Fibroblast of lung (primary cell): ENCODE measurements around the gene TSGA10IP. TPM values are rescaled to one million over a fixed set of nuclear protein-coding genes. Genes with fewer than 3 reads are reported as not detected.

ENCODE experiments used
- DNase-seq, 2 donors: peaks; one replicate each; pipeline versions ENCODE4 v3.0.0 to v3.0.0-alpha.2; 2010; ENCODE audit warnings: low read depth in 2 of 2
- H2AFZ ChIP-seq: 2 replicates; pipeline ENCODE4 v1.5.1; 2012; ENCODE audit warnings: low read length, control low read depth, inconsistent platforms
- H3K27ac ChIP-seq: 2 replicates; pipeline ENCODE4 v1.5.1; 2011; ENCODE audit warnings: low read length, control low read depth; ENCODE audit not compliant: insufficient read depth
- H3K27me3 ChIP-seq: 2 replicates; pipeline ENCODE4 v1.5.1; 2011; ENCODE audit warnings: mild to moderate bottlenecking, low read length; ENCODE audit not compliant: control insufficient read depth, insufficient read depth
- H3K36me3 ChIP-seq: 2 replicates; pipeline ENCODE4 v1.5.1; 2011; ENCODE audit warnings: low read length; ENCODE audit not compliant: control insufficient read depth, insufficient read depth
- H3K4me1 ChIP-seq: 2 replicates; pipeline ENCODE4 v1.5.1; 2011; ENCODE audit warnings: low read length; ENCODE audit not compliant: control insufficient read depth, insufficient read depth; ENCODE audit errors: extremely low read depth
- H3K4me2 ChIP-seq: 2 replicates; pipeline ENCODE4 v1.5.1; 2011; ENCODE audit warnings: low read length, control low read depth; ENCODE audit not compliant: insufficient read depth; ENCODE audit errors: extremely low read depth
- H3K4me3 ChIP-seq, 4 experiments: fragments of 200-600 bp in 1 of 4; sonication (generic) in 1 of 4; replicated peaks in 1 of 4; 2 replicates each; pipeline ENCODE4 v1.5.1; 2011 to 2016; ENCODE audit warnings: low read length in 4 of 4, low read depth in 3 of 4, mild to moderate bottlenecking in 3 of 4, control low read depth in 2 of 4, inconsistent platforms in 1 of 4, mixed read lengths in 1 of 4; ENCODE audit not compliant: insufficient read depth in 1 of 4; ENCODE audit errors: control extremely low read depth in 1 of 4
- H3K79me2 ChIP-seq: 2 replicates; pipeline ENCODE4 v1.5.1; 2012; ENCODE audit warnings: mild to moderate bottlenecking, low read length, inconsistent platforms; ENCODE audit not compliant: control insufficient read depth, insufficient read depth
- H3K9ac ChIP-seq: 2 replicates; pipeline ENCODE4 v1.5.1; 2011; ENCODE audit warnings: mild to moderate bottlenecking, low read length, control low read depth; ENCODE audit not compliant: insufficient read depth
- H3K9me3 ChIP-seq: 2 replicates; pipeline ENCODE4 v1.5.1; 2012; ENCODE audit warnings: low read depth, low read length; ENCODE audit not compliant: control insufficient read depth, insufficient read depth
- H4K20me1 ChIP-seq: 2 replicates; pipeline ENCODE4 v1.5.1; 2011; ENCODE audit warnings: low read length; ENCODE audit not compliant: control insufficient read depth, insufficient read depth; ENCODE audit errors: extremely low read depth
- EZH2 ChIP-seq: IDR thresholded peaks from 2 replicates; pipeline ENCODE4 v1.5.1; 2012; ENCODE audit warnings: low read length, control low read depth, mild to moderate bottlenecking; ENCODE audit errors: missing control alignments
- polyA plus RNA-seq, 2 donors: library from polyadenylated mRNA; depleted of rRNA in 1 of 2; stranded (reverse) in 1 of 2; unstranded in 1 of 2; fragments of >200 nt; gene quantifications; 2 replicates each; pipeline ENCODE4 v1.2.1, GENCODE V29; 2011 to 2012; ENCODE audit warnings: missing spikeins in 1 of 2
- total RNA-seq: library from RNA; depleted of rRNA; stranded (reverse); fragments of >200 nt; gene quantifications from 2 replicates; pipeline ENCODE4 v1.2.1, GENCODE V29; 2014
- TF ChIP-seq, protein P1 (sequence below), 2 donors: IDR thresholded peaks in 1 of 2; conservative IDR thresholded peaks in 1 of 2; 1 replicate in 1 of 2; 2 replicates in 1 of 2; pipeline ENCODE4 v1.5.1; 2011 to 2012; ENCODE audit warnings: low read length in 2 of 2, control low read depth in 1 of 2, inconsistent platforms in 1 of 2, low read depth in 1 of 2, mild to moderate bottlenecking in 1 of 2

Gene TSGA10IP
- total and polyA plus RNA-seq, 2 donors (not counting 1 experiment from before 2014, with no cell fraction given): 0.17 TPM; not detected in 1

DNA sequence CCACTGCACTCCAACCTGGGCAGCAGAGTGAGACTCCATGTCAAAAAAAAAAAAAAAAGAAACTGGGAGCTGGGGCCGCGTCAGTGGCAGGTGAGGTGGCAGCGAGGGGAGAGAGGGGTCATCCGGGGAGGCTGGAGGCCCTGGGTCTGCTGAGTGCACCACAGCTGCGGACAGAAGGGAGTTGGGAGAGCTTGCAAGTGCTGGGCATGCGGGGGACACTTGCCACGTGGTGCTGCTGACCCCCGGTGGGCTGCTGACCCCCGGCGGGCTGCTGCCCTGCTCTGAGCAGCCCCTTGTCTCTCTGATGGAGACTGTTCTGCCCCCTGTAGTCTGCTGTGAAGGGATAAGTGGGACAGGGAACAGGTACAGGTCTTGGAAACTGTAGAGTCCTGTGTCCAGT, 23.4 kb upstream of the TSGA10IP start:
- Histone ChIP-seq H3K27ac (no peak overlapping the region), H2AFZ (no peak overlapping the region), H3K79me2 (peaks cover 49% of the 10 kb centered on the region), H3K9me3 (no peaks in the 10 kb centered on the region), H3K9ac (no peak overlapping the region), H3K4me3 (no peak overlapping the region), H3K36me3 (peaks cover 19% of the 10 kb centered on the region), H3K4me2 (no peak overlapping the region), H3K27me3 (no peaks in the 10 kb centered on the region), H4K20me1 (no peaks in the 10 kb centered on the region), H3K4me1 (peaks cover 17% of the 10 kb centered on the region)
- TF ChIP-seq, protein P1, sequence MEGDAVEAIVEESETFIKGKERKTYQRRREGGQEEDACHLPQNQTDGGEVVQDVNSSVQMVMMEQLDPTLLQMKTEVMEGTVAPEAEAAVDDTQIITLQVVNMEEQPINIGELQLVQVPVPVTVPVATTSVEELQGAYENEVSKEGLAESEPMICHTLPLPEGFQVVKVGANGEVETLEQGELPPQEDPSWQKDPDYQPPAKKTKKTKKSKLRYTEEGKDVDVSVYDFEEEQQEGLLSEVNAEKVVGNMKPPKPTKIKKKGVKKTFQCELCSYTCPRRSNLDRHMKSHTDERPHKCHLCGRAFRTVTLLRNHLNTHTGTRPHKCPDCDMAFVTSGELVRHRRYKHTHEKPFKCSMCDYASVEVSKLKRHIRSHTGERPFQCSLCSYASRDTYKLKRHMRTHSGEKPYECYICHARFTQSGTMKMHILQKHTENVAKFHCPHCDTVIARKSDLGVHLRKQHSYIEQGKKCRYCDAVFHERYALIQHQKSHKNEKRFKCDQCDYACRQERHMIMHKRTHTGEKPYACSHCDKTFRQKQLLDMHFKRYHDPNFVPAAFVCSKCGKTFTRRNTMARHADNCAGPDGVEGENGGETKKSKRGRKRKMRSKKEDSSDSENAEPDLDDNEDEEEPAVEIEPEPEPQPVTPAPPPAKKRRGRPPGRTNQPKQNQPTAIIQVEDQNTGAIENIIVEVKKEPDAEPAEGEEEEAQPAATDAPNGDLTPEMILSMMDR (conservative IDR thresholded peaks at IDR 0.05 in 1 of 2, IDR thresholded peaks at IDR 0.05 in 1 of 2; ENCODE audit: low read depth in 1 of 2, low read length in 2 of 2): no peak
- TF ChIP-seq EZH2: no peak
- DNase-seq: no peak

DNA sequence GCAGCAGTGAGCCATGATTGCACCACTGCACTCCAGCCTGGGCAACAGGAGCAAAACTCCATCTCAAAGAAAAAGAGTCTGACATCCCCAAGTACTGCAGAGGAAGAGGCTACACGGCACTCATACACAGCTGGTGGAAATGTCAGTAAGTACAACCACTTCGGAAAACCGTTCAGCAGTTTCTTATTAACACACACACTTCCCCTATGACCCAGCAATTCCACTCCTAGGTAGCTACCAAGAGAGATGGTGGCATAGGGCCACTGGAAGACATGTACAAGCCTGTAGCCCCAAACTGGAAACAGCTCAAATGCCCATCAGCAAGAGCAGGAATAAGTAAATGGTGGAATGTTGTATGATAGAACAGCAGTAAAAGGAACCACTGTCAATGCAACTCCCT, 22.7 kb upstream of the TSGA10IP start:
- Histone ChIP-seq H3K27ac (no peak overlapping the region), H3K79me2 (peaks cover 42% of the 10 kb centered on the region), H3K9ac (no peak overlapping the region), H3K4me2 (no peak overlapping the region), H3K9me3 (no peaks in the 10 kb centered on the region), H3K4me1 (peaks cover 11% of the 10 kb centered on the region), H2AFZ (no peak overlapping the region), H3K27me3 (no peaks in the 10 kb centered on the region), H3K4me3 (no peak overlapping the region), H4K20me1 (no peaks in the 10 kb centered on the region), H3K36me3 (peaks cover 14% of the 10 kb centered on the region)
- TF ChIP-seq, protein P1 (conservative IDR thresholded peaks at IDR 0.05 in 1 of 2, IDR thresholded peaks at IDR 0.05 in 1 of 2; ENCODE audit: low read depth in 1 of 2, low read length in 2 of 2): no peak
- no peak for TF ChIP-seq EZH2
- no peak for DNase-seq

DNA sequence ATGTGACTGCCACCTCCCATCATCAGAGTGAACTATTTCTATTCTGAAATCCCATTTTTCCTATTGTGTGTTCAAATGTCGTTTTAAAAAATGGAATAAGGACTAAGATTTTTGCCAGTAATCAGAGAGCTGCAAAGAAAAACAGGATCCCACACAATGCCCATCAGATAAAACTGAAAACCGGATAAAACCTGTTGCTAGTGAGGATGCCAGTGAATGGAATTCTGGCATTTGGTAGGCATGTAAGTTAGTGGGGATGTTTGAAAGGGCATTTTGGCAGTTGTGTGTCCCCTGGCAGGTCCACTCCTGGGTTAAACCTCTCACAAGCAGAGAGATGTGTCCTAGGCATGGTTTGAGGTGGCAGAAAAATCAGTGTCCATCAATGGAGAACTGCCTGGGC, 19.9 kb upstream of the TSGA10IP start:
- H3K4me2 ChIP-seq: no peak overlapping the region

More for the DNA sequence above, 19.9 kb upstream of the TSGA10IP start:
- Histone ChIP-seq H3K9me3 (no peaks in the 10 kb centered on the region), H2AFZ (no peak overlapping the region), H3K36me3 (peaks cover 13% of the 10 kb centered on the region), H3K27ac (no peak overlapping the region), H3K9ac (no peak overlapping the region), H3K79me2 (peaks cover 19% of the 10 kb centered on the region), H4K20me1 (no peaks in the 10 kb centered on the region), H3K27me3 (no peaks in the 10 kb centered on the region), H3K4me1 (peaks cover 6% of the 10 kb centered on the region), H3K4me3 (no peak overlapping the region)
- TF ChIP-seq EZH2: no peak
- TF ChIP-seq, protein P1 (conservative IDR thresholded peaks at IDR 0.05 in 1 of 2, IDR thresholded peaks at IDR 0.05 in 1 of 2; ENCODE audit: low read depth in 1 of 2, low read length in 2 of 2): no peak
- DNase-seq: no peak
